HepG2 (cell line): Measurements from ENCODE around the gene BLCAP. TPM values are rescaled to one million over a fixed set of nuclear protein-coding genes. Genes with fewer than 3 reads are reported as not detected.

ENCODE experiments used
- AHDC1 ChIP-seq: sonication (generic); formaldehyde crosslinking; IDR thresholded peaks from 2 replicates; pipeline ENCODE4 v1.5.1; 2020; ENCODE audit warnings: mild to moderate bottlenecking, missing genetic modification reagents, borderline replicate concordance
- ATF7 ChIP-seq, 2 experiments: fragments of 450-650 bp in 1 of 2; sonication (generic) in 1 of 2; formaldehyde crosslinking in 1 of 2; IDR thresholded peaks; 2 replicates each; pipeline versions ENCODE4 v1.4.0 to v1.6.1; 2016 to 2020; ENCODE audit warnings: antibody characterized with exemption in 1 of 2, mild to moderate bottlenecking in 1 of 2, missing genetic modification reagents in 1 of 2
- DR1 ChIP-seq: sonication (generic); formaldehyde crosslinking; IDR thresholded peaks from 2 replicates; pipeline ENCODE4 v1.8.0; 2021; ENCODE audit warnings: mild to moderate bottlenecking, missing genetic modification reagents, inconsistent platforms
- FIP1L1 ChIP-seq: fragments of 200-400 bp; formaldehyde crosslinking; IDR thresholded peaks from 2 replicates; pipeline ENCODE4 v1.6.1; 2018; ENCODE audit warnings: low read depth, mild to moderate bottlenecking, low read length, moderate library complexity, borderline replicate concordance; ENCODE audit not compliant: insufficient read depth
- HDAC2 ChIP-seq: sonication (generic); formaldehyde crosslinking; IDR thresholded peaks from 2 replicates; pipeline ENCODE4 v1.4.0; 2020; ENCODE audit warnings: missing genetic modification reagents
- NR1H2 ChIP-seq: sonication (generic); formaldehyde crosslinking; IDR thresholded peaks from 2 replicates; pipeline ENCODE4 v1.8.1; 2022; ENCODE audit warnings: low read depth, missing genetic modification reagents, borderline replicate concordance
- PAX8 ChIP-seq: sonication (generic); formaldehyde crosslinking; IDR thresholded peaks from 2 replicates; pipeline ENCODE4 v1.8.0; 2022; ENCODE audit warnings: mild to moderate bottlenecking, missing genetic modification reagents, borderline replicate concordance
- PPARG ChIP-seq: conservative IDR thresholded peaks from 2 replicates; pipeline ENCODE4 v1.6.1; 2016; ENCODE audit warnings: missing biosample characterization, missing genetic modification reagents
- REXO4 ChIP-seq: sonication (generic); formaldehyde crosslinking; IDR thresholded peaks from 2 replicates; pipeline ENCODE4 v1.8.0; 2022; ENCODE audit warnings: missing genetic modification reagents, mild to moderate bottlenecking, borderline replicate concordance
- ZBTB25 ChIP-seq: IDR thresholded peaks from 2 replicates; pipeline ENCODE4 v1.6.1; 2018; ENCODE audit warnings: missing genetic modification reagents
- ZBTB40 ChIP-seq, 2 experiments: fragments of 450-650 bp in 1 of 2; sonication (generic) in 1 of 2; formaldehyde crosslinking in 1 of 2; IDR thresholded peaks; 2 replicates each; pipeline versions ENCODE4 v1.6.1 to v1.8.0; 2016 to 2022; ENCODE audit warnings: antibody characterized with exemption in 1 of 2, mild to moderate bottlenecking in 1 of 2, missing genetic modification reagents in 1 of 2
- polyA plus RNA-seq, 8 experiments: library from polyadenylated mRNA; depleted of rRNA in 3 of 8; stranded (reverse) in 7 of 8; unstranded in 1 of 8; fragments of >200 nt; fragmentation: Illumina TruSeq in 4 of 8; extraction: Trizol in 4 of 8; gene quantifications; 2 replicates each; pipeline versions ENCODE4 v1.2.1 to v1.2.3, GENCODE V29; 2011 to 2016; ENCODE audit warnings: low read depth in 4 of 8, missing spikeins in 1 of 8, mixed read lengths in 1 of 8; ENCODE audit not compliant: insufficient read depth in 1 of 8
- total RNA-seq, 5 experiments: library from RNA; depleted of rRNA; stranded (reverse); fragments of >200 nt; fragmentation: Illumina TruSeq; extraction: Trizol; gene quantifications; 2 replicates each; pipeline ENCODE4 v1.2.3, GENCODE V29; 2016; ENCODE audit warnings: low read depth in 1 of 5

The BLCAP gene
- total and polyA plus RNA-seq, 2 of the 13 experiments (the other 11 are each of a cell fraction or from before 2014, with no cell fraction given), result 52.4 to 86.8 TPM

GRCh38 chr20:37527638-37528445, at the start of gene BLCAP (continued):
- no peak for TF ChIP-seq REXO4 (CRISPR knock-in tag)
- no peak for TF ChIP-seq ZBTB40 (IDR thresholded peaks at IDR 0.05)
- peak; percentile 86 for TF ChIP-seq ZBTB40 (CRISPR knock-in tag; IDR thresholded peaks at IDR 0.05)
- peak; percentile 95 for TF ChIP-seq DR1 (CRISPR knock-in tag)
- TF ChIP-seq HDAC2 (CRISPR knock-in tag), result peak; percentile 87
- peak; percentile 33; the same call in 1 of the 2 replicates for TF ChIP-seq PAX8 (CRISPR knock-in tag)
- TF ChIP-seq AHDC1, result peak; percentile 66
- TF ChIP-seq ZBTB25 (CRISPR knock-in tag), result peak; percentile 70; the same call in 1 of the 2 replicates
- TF ChIP-seq NR1H2 (CRISPR knock-in tag), result peak; percentile 45; the same call in 1 of the 2 replicates
- TF ChIP-seq ATF7 (IDR thresholded peaks at IDR 0.05), result no peak
- peak; percentile 61; the same call in 1 of the 2 replicates for TF ChIP-seq ATF7 (CRISPR knock-in tag; IDR thresholded peaks at IDR 0.05)
- peak; percentile 85; the same call in 1 of the 2 replicates for TF ChIP-seq FIP1L1
- peak; percentile 52 for TF ChIP-seq PPARG (CRISPR knock-in tag)
